ENCODE data around the gene RSPO4.

GRCh38 chr20:958936-959815, 42.9 kb downstream of the RSPO4 start:
- no peak for TF ChIP-seq CTCF (IDR thresholded peaks at IDR 0.05; ENCODE audit: insufficient read depth, low read length, poor library complexity, severe bottlenecking)
- TF ChIP-seq EZH2phosphoT487 (conservative IDR thresholded peaks at IDR 0.05; ENCODE audit: low read length) = no peak
